Adrenal gland (tissue), 12 donors: ENCODE data around the gene CCDC200. TPM values are rescaled to one million over a fixed set of nuclear protein-coding genes. Genes with fewer than 3 reads are reported as not detected.

Experiments used
- DNase-seq, 7 donors: peaks; one replicate each; pipeline ENCODE4 v3.0.0-alpha.2; 2019 to 2020
- H3K27ac ChIP-seq, 5 donors: fragments of 200-600 bp; sonication (generic) in 4 of 5; 1 replicate in 3 of 5; 2 replicates in 2 of 5; pipeline versions ENCODE4 v1.5.1 to v1.8.0; 2016 to 2020; ENCODE audit warnings: mild to moderate bottlenecking in 1 of 5
- H3K27me3 ChIP-seq: fragments of 200-600 bp; 2 replicates; pipeline ENCODE4 v1.8.0; 2021
- H3K36me3 ChIP-seq, 2 donors: fragments of 200-600 bp; replicated peaks in 1 of 2; 1 replicate in 1 of 2; 2 replicates in 1 of 2; pipeline versions ENCODE4 v1.5.1 to v1.8.0; 2018 to 2022
- H3K4me1 ChIP-seq, 2 donors: fragments of 200-600 bp; replicated peaks in 1 of 2; 1 replicate in 1 of 2; 2 replicates in 1 of 2; pipeline versions ENCODE4 v1.5.1 to v1.8.0; 2018 to 2021
- H3K4me3 ChIP-seq, 4 donors: fragments of 200-600 bp; sonication (generic) in 3 of 4; one replicate each; pipeline ENCODE4 v1.5.1; 2016 to 2018
- H3K9me3 ChIP-seq, 3 donors: fragments of 200-600 bp; sonication (generic) in 1 of 3; replicated peaks in 1 of 3; 1 replicate in 2 of 3; 2 replicates in 1 of 3; pipeline versions ENCODE4 v1.5.1 to v1.8.0; 2016 to 2021
- CTCF ChIP-seq, 6 experiments: fragments of 450-650 bp in 4 of 6; fragments of 200-600 bp in 2 of 6; sonication (generic) in 1 of 6; IDR thresholded peaks; 1 replicate in 5 of 6; 2 replicates in 1 of 6; pipeline versions ENCODE4 v1.5.1 to v1.8.0; 2016 to 2021; ENCODE audit warnings: antibody characterized with exemption in 6 of 6, mild to moderate bottlenecking in 2 of 6, moderate library complexity in 1 of 6
- POLR2A ChIP-seq, 2 donors: fragments of 450-650 bp; IDR thresholded peaks; one replicate each; pipeline ENCODE4 v1.6.1; 2017; ENCODE audit warnings: antibody characterized with exemption in 2 of 2, mild to moderate bottlenecking in 2 of 2, moderate library complexity in 1 of 2
- WGBS, 4 donors: extraction: QIAGEN DNeasy Blood & Tissue Kit in 2 of 4; methylation state at CpG; one replicate each; pipeline versions ENCODE4 v1.1.5 to v1.1.7; 2013 to 2017; 5-methylcytosine and 5-hydroxymethylcytosine counted together
- intact Hi-C, 2 donors: fragments of 100-400 bp; cut with DNase I; formaldehyde crosslinking; loops; one replicate each; pipeline versions ENCODE4 v1.14.1 to v1.15.0; 2022 to 2023
- polyA plus RNA-seq, 3 donors: library from polyadenylated mRNA; stranded (reverse); fragments of 200-250 nt in 2 of 3; fragments of 350-450 nt in 1 of 3; fragmentation: Illumina TruSeq in 1 of 3; extraction: RNeasy Lipid Tissue Mini Kit (QIAGEN cat#74804) in 1 of 3; gene quantifications; one replicate each; pipeline ENCODE4 v1.2.3, GENCODE V29; 2013 to 2014
- total RNA-seq, 9 donors: library from RNA; depleted of rRNA in 4 of 9; stranded (reverse); fragments of >200 nt in 4 of 9; fragments of 120-200 nt in 1 of 9; fragmentation: NEBNext Ultra II Directional in 1 of 9; extraction: Animal tissue kit (Norgen Biotek cat#: 25700) in 1 of 9; gene quantifications; one replicate each; pipeline versions ENCODE4 v1.1.0 to v1.2.4, GENCODE V29; 2013 to 2023
- donor health status: healthy with polysubstance abuse.
- donor health status: Bipolar disorder and iron deficiency.
- donor health status: DM: yes; HTN: yes; CAD: no.
- donor health status: DM: no; HTN: no; CAD: no.
- donor health status: DM: no; HTN: no; CAD: no.
- donor health status: DM: yes; HTN: yes; CAD: no.

CCDC200 gene
- total and polyA plus RNA-seq, 12 donors: not detected

GRCh38 chr17:43216369-43216761 is 12.1 kb downstream of the CCDC200 start:
- peak in 2 of 7 donors; percentile 15 to 34 for DNase-seq
- H3K27me3 ChIP-seq: no peaks in the 10 kb centered on the region
- no peaks in the 10 kb centered on the region for H3K9me3 ChIP-seq
- H3K27ac ChIP-seq: no peak overlapping the region
- peaks cover under 1 to 9% of the 10 kb centered on the region in 2 donors for H3K4me1 ChIP-seq
- no peak overlapping the region for H3K4me3 ChIP-seq
- H3K36me3 ChIP-seq: peaks cover 0 to 16% of the 10 kb centered on the region in 2 donors
- intact Hi-C loops: no loop called here
- WGBS, 4 donors: 85 to 100% (median 93%) methylated on average over 4 of the region's 4 CpGs
- TF ChIP-seq CTCF (IDR thresholded peaks at IDR 0.05): no peak
- TF ChIP-seq POLR2A (IDR thresholded peaks at IDR 0.05): no peak

GRCh38 chr17:43215341-43215740 is 13.1 kb downstream of the CCDC200 start:
- Histone ChIP-seq H3K4me1 (peaks cover 6 to 16% of the 10 kb centered on the region in 2 donors), H3K27ac (no peak overlapping the region), H3K4me3 (no peak overlapping the region), H3K36me3 (peaks cover 0 to 19% of the 10 kb centered on the region in 2 donors), H3K27me3 (no peaks in the 10 kb centered on the region), H3K9me3 (no peaks in the 10 kb centered on the region)
- peak in 1 of 7 donors; percentile 15 for DNase-seq
- no peak for TF ChIP-seq CTCF (IDR thresholded peaks at IDR 0.05)
- intact Hi-C loops: no loop called here
- 90 to 98% (median 92%) methylated on average over 3 of the region's 3 CpGs for WGBS, 4 donors

- peaks cover 6 to 16% of the 10 kb centered on the region in 2 donors for H3K4me1 ChIP-seq
- no peaks in the 10 kb centered on the region for H3K9me3 ChIP-seq
- peak in 1 of 7 donors; percentile 11 for DNase-seq
- intact Hi-C loops: no loop called here
- TF ChIP-seq CTCF (IDR thresholded peaks at IDR 0.05): no peak
- TF ChIP-seq POLR2A (IDR thresholded peaks at IDR 0.05): no peak
- no peak overlapping the region for H3K4me3 ChIP-seq
- H3K27me3 ChIP-seq: no peaks in the 10 kb centered on the region
- peaks cover 0 to 37% of the 10 kb centered on the region in 2 donors for H3K36me3 ChIP-seq
- WGBS, 4 donors: 82 to 97% (median 96%) methylated on average over 2 of the region's 2 CpGs
- no peak overlapping the region for H3K27ac ChIP-seq
These were observed 14.9 kb downstream of the CCDC200 start for GRCh38 chr17:43213545-43213944.

- peak in 2 of 7 donors; percentile 19 to 45 for DNase-seq
- peak overlapping the region in 3 of 5 donors; percentile 71 to 83 (median 72) for H3K27ac ChIP-seq
- 70 to 77% (median 74%) methylated on average over 7 of the region's 7 CpGs for WGBS, 4 donors
- H3K27me3 ChIP-seq: no peaks in the 10 kb centered on the region
- peak overlapping the region in 1 of 4 donors; percentile 70 for H3K4me3 ChIP-seq
- no peaks in the 10 kb centered on the region for H3K9me3 ChIP-seq
- H3K4me1 ChIP-seq: peaks cover 6 to 16% of the 10 kb centered on the region in 2 donors
- peaks cover 0 to 44% of the 10 kb centered on the region in 2 donors for H3K36me3 ChIP-seq
- TF ChIP-seq POLR2A (IDR thresholded peaks at IDR 0.05): no peak
- TF ChIP-seq CTCF (IDR thresholded peaks at IDR 0.05): no peak
- intact Hi-C loops: no loop called here
These were observed 15.6 kb downstream of the CCDC200 start for GRCh38 chr17:43212641-43213490.
